ENCODE results near the gene PTPN13.

The PTPN13 gene

DNA sequence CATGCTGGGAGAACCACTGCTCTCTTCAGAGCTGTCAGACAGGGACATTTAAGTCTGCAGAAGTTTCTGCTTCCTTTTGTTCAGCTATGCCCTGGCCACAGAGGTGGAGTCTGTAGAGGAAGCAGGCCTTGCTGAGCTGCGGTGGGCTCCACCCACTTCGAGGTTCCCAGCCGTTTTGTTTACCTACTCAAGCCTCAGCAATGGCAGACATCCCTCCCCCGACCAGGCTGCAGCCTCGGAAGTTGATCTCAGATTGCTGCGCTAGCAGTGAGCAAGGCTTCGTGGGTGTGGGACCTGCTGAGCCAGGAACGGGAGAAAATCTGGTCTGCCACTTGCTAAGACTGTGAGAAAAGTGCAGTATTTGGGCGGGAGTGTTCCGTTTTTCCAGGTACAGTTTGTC, 136.2 kb downstream of the PTPN13 start:
- DNase-seq = no peak

DNA sequence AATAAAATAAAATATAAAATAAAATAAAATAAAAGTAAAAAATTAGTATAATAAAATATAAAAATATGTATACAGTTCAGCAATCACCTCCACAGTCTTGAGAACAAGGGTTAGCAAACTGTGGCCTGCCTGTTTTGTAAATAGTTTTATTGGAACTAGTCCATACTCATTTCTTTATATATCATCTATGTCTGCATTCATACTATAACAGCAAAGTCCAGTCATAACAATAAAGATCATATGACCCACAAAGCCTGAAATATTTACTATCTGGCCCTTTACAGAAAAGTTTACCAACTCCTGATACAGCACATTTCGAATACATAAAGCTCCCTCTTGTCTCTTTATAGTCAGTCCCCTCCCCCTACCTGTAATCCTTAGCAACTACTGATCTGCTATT, 143.1 kb downstream of the PTPN13 start:
- no peak for DNase-seq

DNA sequence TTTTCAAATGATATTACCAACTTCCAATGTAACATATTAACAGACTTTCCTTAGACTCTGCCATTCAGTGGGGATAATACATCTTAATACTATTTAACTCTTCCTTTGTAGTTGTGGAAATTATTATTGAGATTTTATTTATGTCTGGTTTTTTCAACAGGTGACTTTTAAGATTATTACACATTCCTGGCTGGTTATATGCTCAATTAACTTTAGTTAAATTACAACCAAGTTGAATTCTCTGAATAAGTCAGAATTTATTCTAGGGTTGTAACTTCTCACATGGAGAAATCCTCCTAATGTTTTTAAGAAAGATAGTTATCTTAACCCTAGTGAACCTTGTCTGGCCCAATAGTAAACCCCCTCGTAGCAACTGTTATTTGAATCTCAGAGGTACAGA, 147.7 kb downstream of the PTPN13 start:
- DNase-seq = no peak

DNA sequence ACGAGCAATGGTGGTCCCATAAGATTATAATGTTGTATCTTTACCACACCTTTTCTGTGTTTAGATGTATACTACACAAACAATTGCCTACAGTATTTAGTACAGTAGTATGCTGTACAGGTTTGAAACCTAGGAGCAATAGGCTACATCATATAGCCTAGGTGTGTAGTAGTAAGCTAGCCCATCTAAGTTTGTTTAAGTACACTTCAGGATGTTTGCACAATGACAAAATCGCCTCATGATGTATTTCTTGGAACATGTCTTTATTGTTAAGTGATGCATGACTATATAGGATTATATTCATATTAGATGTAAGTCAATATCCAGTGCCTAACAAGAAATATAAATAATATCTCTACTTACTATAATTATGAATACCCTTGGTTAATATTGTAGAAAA, 150.5 kb downstream of the PTPN13 start:
- no peak for DNase-seq

DNA sequence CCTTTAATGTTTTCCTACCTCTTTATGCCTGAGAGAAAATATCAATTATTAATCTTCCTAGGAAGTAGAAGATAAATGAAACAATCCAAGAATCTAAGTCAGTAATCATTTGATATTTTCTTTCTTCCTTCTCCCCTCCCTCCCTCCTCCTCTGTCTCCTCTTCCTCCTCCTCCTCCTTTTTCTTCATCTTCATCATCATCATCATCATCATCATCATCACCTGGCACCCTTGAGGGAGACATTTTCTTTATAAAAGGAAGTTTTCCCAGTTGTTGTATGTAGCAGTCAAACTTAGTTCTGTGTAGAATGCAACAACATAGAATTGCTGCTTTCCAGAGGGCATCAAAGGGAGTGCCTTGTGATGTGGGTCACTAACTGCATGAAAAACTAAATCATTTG, 155.0 kb downstream of the PTPN13 start:
- DNase-seq = no peak

DNA sequence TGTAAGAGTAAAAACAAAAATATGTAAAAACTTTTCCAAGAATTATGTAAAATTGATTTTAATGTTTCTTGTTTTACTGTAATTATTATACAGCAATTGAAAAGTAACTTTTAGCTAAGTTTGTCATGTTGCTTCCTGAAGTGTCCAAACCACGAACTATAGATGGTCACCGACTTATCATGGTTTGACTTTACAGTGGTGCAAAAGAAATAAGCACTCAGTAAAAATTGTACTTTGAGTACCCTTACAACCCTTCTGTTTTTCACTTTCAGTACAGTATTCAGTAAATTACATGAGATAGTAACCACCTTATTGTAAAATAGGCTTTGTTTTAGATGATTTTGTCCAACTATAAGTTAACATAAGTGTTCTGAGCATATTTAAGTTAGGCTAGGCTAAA, 161.3 kb downstream of the PTPN13 start:
- no peak for DNase-seq

DNA sequence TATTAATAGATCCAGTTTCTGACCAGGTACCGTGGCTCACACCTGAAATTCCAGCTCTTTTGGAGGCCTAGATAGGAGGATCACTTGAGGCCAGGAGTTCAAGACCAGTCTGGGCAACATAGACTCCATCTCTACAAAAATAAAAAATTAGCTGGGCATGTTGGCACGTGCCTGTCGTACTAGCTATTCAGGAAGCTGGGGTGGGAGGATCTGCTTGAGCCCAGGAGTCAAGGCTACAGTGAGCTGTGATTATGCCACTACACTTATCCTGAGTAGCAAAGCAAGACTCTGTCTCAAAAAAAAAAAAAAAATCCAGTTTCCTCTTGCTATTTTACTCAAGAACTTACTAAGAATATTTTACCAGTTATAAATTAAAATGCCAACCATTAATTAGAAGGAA, 163.4 kb downstream of the PTPN13 start:
- DNase-seq = no peak

DNA sequence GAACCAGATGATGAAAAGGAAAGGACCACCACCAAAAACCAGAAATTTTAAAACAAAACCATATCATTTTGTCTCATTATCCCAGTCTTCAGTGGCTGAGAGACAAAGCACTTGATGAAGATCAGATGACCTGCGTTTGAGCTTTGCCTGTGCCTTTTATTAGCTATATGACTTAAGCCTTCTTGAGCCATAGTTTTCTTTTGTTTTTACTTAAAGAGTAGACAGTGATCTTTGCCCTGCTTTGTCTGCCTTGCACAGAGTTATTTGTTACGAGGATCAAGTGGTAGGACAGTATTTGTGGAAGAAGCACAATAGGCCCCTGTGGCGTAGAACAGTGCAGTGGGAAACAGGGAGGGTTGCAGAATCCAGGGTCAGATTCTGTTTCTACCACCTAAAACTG, 165.2 kb downstream of the PTPN13 start:
- DNase-seq = no peak

DNA sequence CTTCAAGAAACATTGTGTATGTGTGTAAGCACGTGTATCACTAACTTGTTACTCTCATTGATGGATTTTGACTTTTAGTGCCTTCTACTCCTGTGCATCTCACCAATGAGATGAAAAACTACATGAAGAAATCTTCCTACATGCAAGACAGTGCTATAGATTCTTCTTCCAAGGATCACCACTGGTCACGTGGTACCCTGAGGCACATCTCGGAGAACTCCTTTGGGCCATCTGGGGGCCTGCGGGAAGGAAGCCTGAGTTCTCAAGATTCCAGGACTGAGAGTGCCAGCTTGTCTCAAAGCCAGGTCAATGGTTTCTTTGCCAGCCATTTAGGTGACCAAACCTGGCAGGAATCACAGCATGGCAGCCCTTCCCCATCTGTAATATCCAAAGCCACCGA, 168.5 kb downstream of the PTPN13 start:
- DNase-seq = no peak

DNA sequence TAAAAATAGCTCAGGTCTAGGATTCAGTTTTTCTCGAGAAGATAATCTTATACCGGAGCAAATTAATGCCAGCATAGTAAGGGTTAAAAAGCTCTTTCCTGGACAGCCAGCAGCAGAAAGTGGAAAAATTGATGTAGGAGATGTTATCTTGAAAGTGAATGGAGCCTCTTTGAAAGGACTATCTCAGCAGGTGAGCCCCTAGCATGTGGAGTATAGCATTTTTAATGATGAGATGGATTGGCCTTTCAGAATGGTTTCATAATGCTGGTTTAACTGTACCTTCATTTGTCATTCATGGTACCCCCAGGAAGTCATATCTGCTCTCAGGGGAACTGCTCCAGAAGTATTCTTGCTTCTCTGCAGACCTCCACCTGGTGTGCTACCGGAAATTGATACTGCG, 175.7 kb downstream of the PTPN13 start:
- DNase-seq = no peak

DNA sequence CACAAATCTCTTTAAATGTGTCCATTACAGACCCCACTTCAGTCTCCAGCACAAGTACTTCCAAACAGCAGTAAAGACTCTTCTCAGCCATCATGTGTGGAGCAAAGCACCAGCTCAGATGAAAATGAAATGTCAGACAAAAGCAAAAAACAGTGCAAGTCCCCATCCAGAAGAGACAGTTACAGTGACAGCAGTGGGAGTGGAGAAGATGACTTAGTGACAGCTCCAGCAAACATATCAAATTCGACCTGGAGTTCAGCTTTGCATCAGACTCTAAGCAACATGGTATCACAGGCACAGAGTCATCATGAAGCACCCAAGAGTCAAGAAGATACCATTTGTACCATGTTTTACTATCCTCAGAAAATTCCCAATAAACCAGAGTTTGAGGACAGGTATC, 177.0 kb downstream of the PTPN13 start:
- no peak for DNase-seq

DNA sequence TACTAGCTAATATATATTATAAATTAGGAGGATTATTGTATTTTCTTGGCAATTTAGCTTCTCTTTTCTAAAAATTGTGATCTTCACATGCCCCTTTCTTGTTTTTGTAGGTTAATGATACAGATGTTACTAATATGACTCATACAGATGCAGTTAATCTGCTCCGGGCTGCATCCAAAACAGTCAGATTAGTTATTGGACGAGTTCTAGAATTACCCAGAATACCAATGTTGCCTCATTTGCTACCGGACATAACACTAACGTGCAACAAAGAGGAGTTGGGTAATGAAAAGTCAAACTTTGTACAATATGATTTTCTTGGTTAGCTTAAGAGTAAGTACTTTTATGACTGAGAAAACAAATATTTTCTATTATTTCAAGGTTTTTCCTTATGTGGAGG, 180.9 kb downstream of the PTPN13 start:
- DNase-seq = no peak

DNA sequence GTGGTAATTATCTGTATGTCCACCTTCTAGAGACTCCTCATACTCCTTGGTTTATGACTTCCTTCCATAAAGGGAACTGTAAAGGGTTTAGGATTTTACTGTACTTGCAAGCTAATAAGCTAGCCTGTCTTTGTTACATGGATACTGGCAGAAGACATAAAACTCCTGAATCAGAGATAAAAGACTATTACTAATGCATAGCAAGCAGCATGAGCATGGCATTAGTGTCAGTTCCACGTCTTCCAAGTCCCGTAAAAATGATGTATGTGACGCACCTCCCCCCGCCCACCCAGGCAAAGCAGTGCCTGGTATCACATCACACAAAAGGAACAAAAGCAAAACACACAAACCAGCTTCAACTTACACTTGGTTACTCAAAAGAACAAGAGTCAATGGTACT, 184.1 kb downstream of the PTPN13 start:
- DNase-seq = no peak

DNA sequence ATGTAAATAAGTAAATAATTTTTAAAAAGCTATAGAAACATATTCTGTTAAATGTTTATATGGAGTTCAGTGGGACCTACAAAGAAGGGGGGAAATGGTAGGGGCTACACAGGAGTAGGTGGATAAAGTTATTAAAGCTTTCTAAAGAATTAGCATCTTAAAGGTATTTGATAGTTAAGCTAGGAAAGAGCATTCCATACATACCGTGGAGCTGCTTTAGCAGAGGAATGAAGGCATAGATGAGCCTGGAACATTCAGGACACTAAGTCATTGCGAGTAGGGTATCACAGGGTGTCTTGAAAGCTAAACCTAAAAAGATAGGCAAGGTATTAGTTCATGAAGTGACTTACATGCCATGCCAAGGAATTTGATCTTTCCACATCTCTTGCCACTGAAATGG, 194.7 kb downstream of the PTPN13 start:
- DNase-seq = no peak

DNA sequence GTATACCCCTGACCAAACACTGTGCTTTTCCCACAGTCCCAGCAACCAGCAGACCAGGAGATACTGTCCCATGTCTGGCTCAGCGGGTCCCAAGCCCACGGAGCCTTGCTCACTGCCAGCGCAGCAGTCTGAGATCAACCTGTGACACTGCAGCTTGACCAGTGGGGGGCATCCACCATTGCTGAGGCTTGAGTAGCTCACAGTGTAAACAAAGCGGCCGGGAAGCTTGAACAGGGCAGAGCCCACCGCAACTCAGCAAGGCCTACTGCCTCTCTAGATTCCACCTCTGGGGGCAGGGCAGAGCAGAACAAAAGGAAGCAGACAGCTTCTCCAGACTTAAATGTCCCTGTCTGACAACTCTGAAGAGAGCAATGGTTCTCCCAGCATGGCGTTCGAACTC, 197.0 kb downstream of the PTPN13 start:
- DNase-seq = no peak

DNA sequence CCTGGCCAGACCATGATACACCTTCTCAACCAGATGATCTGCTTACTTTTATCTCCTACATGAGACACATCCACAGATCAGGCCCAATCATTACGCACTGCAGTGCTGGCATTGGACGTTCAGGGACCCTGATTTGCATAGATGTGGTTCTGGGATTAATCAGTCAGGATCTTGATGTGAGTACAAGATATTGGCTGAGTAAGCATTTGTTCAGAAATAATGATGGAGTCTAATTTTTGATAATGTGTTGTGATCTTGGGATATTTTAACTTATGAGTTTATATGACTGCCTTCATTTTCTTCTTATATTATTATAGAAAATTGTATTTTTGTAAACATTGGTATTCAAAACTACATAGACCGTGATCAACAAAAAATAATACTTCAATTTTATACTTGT, 215.7 kb downstream of the PTPN13 start:
- no peak for DNase-seq

DNA sequence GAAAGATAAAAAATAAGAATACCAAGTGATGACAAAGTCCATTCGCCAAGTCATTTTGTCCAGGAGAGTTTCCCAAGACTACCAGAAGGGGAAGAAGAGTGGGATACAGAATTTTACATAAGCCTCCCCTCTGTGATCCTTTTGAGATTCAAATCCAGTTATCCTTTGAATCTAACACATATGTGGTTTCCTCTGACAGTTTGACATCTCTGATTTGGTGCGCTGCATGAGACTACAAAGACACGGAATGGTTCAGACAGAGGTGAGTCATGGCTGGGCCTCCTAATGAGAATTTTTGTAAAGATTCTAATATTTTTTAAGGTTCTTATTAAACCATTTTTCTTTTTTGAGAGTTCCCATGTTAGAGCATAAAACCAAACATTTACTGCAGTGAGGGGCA, 216.7 kb downstream of the PTPN13 start:
- DNase-seq = no peak

DNA sequence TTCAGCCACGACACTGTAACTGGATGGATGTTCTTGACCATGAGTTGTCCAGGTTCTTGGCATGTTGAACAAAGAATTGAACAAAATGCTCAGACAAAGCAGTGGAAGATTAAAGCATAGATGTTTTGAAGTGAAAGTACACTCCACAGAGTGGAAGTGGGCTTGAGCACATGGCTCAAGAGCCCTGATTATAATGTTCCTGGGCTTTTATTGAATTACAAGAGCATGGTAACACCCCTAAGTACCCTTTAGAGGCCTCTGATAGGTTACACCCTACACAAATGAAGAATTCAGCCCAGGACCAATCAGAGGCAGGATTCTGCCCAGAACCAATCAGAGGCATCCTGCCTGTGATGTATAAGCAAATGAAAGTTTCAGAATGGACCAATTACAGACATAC, 221.5 kb downstream of the PTPN13 start:
- DNase-seq = no peak

DNA sequence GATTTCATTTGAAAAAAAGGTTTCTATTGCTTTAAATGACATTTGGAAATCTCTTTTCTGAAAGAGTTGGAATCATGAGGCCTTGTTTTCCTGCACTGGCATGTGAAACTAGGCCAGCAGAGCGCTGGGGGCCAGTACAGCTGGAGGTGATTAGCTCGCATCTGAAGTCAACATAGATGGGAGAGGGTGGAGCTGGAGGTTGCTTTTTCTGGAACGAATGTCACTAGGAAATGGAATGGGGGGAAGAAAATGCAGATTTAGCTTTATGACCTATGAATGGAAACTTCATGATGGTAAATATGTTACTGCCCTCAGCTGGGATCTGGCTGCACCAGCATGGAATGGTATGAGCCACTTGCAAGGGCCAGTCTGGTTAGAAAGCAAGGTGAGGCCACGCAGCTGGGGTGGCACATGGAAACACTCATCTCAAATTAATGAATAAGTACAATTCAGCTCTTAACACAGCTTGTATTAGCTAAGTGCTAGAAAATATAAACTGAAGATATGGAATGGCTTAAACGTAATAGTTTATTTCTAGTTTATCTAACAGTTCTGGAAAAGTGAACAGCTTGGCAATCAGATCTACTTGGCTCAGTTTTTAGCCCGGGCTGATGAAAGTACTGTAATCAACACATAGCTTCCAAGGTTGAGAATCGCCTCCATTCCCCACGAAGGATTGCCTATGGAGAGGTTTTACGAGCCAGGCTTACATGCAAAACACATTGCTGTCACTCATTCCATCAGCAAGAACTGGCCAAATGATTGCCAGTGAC, 222.6 kb downstream of the PTPN13 start:
- no peak for DNase-seq

DNA sequence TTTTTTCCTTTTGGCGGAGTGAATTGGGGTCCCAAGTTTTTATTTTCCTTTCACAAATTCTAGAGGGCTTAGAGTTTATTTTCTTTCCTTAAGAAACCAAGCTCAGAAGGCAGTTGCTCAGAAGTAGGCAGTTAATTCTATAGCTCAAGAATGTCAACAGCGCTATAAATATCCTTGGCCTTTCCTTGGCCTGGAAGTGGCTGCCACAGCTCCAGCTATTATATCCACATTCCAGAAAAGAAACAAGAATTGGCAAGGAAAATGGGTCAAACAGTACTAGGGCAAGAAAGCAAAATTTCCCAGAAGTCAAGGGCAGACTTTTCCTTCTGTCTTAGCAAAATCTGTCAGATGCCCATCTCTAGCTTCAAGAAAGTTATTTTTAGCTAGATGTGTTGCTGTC, 224.1 kb downstream of the PTPN13 start:
- no peak for DNase-seq

DNA sequence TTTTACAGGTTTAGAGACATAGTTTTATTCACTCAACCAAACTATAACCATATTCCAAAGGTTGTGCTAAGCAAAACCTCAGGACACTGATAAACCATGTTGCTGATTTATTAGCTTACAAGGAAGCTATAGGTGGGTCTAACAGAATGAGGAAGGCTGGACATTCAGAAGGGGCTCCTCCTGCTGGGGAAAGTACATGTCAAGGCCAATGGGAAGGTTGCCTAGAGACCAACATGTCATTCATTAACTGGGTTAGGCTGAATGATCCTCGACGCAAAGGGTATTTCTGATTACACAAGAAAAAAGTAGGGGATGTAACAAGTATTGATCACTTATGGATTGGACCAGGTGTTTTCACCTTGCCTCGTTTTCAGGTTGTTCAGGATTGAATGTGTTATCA, 224.7 kb downstream of the PTPN13 start:
- no peak for DNase-seq

DNA sequence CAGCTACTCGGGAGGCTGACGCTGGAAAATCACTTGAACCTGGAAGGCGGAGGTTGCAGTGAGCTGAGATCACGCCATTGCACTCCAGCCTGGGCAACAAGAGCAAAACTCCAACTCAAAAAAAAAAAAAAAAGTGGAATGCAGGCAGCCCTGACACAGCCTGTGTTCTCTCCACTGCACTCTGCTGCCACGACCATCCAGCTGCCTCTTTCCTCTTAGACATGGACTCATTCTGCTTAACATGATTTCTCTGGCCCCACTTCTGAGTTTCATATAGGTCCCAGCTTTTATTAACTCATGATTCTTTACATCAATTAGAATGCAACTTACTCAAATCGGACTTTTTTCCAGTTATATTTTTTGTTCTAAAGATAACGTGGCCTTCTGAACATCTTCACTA, 225.4 kb downstream of the PTPN13 start:
- DNase-seq = no peak

DNA sequence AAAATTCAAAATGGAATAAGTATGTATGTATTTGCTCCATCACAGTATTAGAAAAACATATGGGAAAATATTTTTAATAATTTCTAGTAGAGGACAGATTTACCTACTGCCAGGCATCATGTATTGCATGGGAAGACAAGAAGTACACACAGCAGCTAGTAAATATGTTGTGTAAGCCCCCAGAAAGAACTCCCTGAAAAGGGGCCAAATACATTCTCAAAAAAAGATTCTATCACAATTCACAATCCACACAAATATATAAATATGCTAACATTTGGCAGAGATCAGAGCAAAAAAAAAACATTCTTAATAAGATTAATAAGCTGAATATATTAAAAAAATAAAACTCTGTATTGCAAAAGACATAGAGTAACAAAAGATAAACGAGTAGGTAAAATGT, 227.0 kb downstream of the PTPN13 start:
- no peak for DNase-seq

DNA sequence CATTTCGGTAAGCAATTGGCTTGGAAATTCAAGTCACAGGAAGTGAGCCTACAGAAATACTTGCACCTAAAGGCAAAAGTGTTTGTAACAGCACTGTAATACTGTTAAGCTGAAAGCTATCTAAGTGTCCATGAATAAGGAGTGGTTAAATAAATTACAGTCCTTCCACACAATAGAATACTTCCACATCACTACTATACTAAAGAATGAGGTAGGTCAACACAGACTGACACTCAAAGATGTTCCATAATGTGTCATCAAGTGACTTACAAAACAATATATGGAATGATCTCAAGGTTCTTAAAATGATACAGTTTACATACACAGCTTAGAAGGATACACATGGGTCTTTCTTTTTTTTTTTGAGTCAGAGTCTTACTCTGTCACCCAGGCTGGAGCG, 228.0 kb downstream of the PTPN13 start:
- DNase-seq = no peak

DNA sequence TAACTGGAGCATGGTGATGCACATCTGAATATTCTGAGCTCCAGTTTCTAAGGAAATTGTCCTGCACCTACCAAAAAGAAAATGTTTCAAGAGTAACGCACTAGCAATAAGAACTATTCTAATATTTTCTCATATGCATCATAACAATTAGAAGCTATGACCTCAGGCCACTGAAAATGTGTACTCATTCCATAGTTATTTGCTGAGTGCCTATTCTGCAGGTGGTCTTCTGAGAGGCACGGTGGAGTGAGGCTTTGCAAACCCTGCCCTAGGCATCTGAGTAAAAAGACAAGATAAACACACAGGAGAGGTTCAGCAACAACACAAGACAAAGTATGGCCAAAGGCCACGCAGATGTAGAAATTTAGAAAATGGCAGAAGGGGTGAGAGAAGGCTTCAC, 231.4 kb downstream of the PTPN13 start:
- no peak for DNase-seq
